H9 (cell line): ENCODE results near the gene A1BG. TPM values are rescaled to one million over a fixed set of nuclear protein-coding genes. Genes with fewer than 3 reads are reported as not detected.
A peak's percentile ranks its signal among the peaks of the same experiment; 100 is the strongest.

ENCODE experiments used
- DNase-seq: peaks from one replicate; pipeline ENCODE4 v3.0.0-alpha.2; 2017
- H2AFZ ChIP-seq: one replicate; pipeline ENCODE4 v1.6.1; 2013; ENCODE audit warnings: mild to moderate bottlenecking, low read length, control low read depth, moderate library complexity
- H2AK5ac ChIP-seq: 2 replicates; pipeline ENCODE4 v1.6.1; 2013; ENCODE audit warnings: low read length, control low read depth, mixed read lengths; ENCODE audit not compliant: insufficient read length
- H2BK120ac ChIP-seq: one replicate; pipeline ENCODE4 v1.6.1; 2013; ENCODE audit warnings: low read depth, mild to moderate bottlenecking, low read length, control low read depth, inconsistent platforms; ENCODE audit not compliant: poor library complexity, severe bottlenecking
- H2BK12ac ChIP-seq: 2 replicates; pipeline ENCODE4 v1.6.1; 2013; ENCODE audit warnings: low read length, control low read depth, mixed read lengths, low read depth; ENCODE audit not compliant: insufficient read length
- H2BK15ac ChIP-seq: 2 replicates; pipeline ENCODE4 v1.6.1; 2013; ENCODE audit warnings: low read depth, low read length, control low read depth
- H2BK20ac ChIP-seq: one replicate; pipeline ENCODE4 v1.6.1; 2013; ENCODE audit warnings: low read depth, mild to moderate bottlenecking, low read length, control low read depth, inconsistent platforms; ENCODE audit not compliant: poor library complexity, severe bottlenecking
- H2BK5ac ChIP-seq: 2 replicates; pipeline ENCODE4 v1.6.1; 2013; ENCODE audit warnings: low read length, control low read depth, mixed read lengths; ENCODE audit not compliant: insufficient read length
- H3K14ac ChIP-seq: 2 replicates; pipeline ENCODE4 v1.6.1; 2013; ENCODE audit warnings: low read length, control low read depth; ENCODE audit not compliant: insufficient read depth
- H3K18ac ChIP-seq: 2 replicates; pipeline ENCODE4 v1.6.1; 2013; ENCODE audit warnings: low read depth, mild to moderate bottlenecking, mixed read lengths, low read length, control low read depth; ENCODE audit not compliant: insufficient read length
- H3K23ac ChIP-seq: 2 replicates; pipeline ENCODE4 v1.6.1; 2013; ENCODE audit warnings: low read length, control low read depth, mixed read lengths, low read depth; ENCODE audit not compliant: insufficient read length
- H3K23me2 ChIP-seq: 2 replicates; pipeline ENCODE4 v1.6.1; 2013; ENCODE audit warnings: low read depth, mild to moderate bottlenecking, mixed read lengths, low read length, control low read depth; ENCODE audit not compliant: insufficient read length, poor library complexity, severe bottlenecking
- H3K27ac ChIP-seq: 2 replicates; pipeline ENCODE4 v1.5.1; 2013; ENCODE audit warnings: low read length, control low read depth, mixed read lengths, low read depth; ENCODE audit not compliant: insufficient read length
- H3K27me3 ChIP-seq: 2 replicates; pipeline ENCODE4 v1.6.1; 2013; ENCODE audit warnings: low read length, control low read depth, inconsistent platforms; ENCODE audit not compliant: insufficient read depth
- H3K4ac ChIP-seq: 2 replicates; pipeline ENCODE4 v1.6.1; 2013; ENCODE audit warnings: low read depth, mild to moderate bottlenecking, control low read depth, inconsistent platforms, low read length, moderate library complexity
- H3K4me1 ChIP-seq: 2 replicates; pipeline ENCODE4 v1.6.1; 2013; ENCODE audit warnings: low read length, control low read depth, inconsistent platforms; ENCODE audit not compliant: insufficient read depth
- H3K4me2 ChIP-seq: 2 replicates; pipeline ENCODE4 v1.6.1; 2013; ENCODE audit warnings: low read length, control low read depth, mixed read lengths; ENCODE audit not compliant: insufficient read length, insufficient read depth
- H3K56ac ChIP-seq: 2 replicates; pipeline ENCODE4 v1.6.1; 2013; ENCODE audit warnings: low read depth, mild to moderate bottlenecking, mixed read lengths, low read length, control low read depth; ENCODE audit not compliant: insufficient read length
- H3K79me1 ChIP-seq: 2 replicates; pipeline ENCODE4 v1.6.1; 2013; ENCODE audit warnings: low read depth, mild to moderate bottlenecking, moderate library complexity, low read length, control low read depth, inconsistent platforms; ENCODE audit not compliant: insufficient read depth, poor library complexity, severe bottlenecking
- H3K79me2 ChIP-seq: 2 replicates; pipeline ENCODE4 v1.6.1; 2013; ENCODE audit warnings: low read length, control low read depth, inconsistent platforms; ENCODE audit not compliant: insufficient read depth
- H3K9ac ChIP-seq: 2 replicates; pipeline ENCODE4 v1.6.1; 2013; ENCODE audit warnings: low read length, control low read depth, mixed read lengths; ENCODE audit not compliant: insufficient read length; ENCODE audit errors: extremely low read depth
- H3K9me3 ChIP-seq: one replicate; pipeline ENCODE4 v1.6.1; 2013; ENCODE audit warnings: low read depth, low read length, inconsistent platforms; ENCODE audit not compliant: control insufficient read depth
- H3T11ph ChIP-seq: one replicate; pipeline ENCODE4 v1.6.1; 2013; ENCODE audit warnings: mild to moderate bottlenecking, low read length, control low read depth, inconsistent platforms
- H4K20me1 ChIP-seq: one replicate; pipeline ENCODE4 v1.6.1; 2013; ENCODE audit not compliant: control insufficient read depth, insufficient read length, insufficient read depth
- H4K5ac ChIP-seq: 2 replicates; pipeline ENCODE4 v1.6.1; 2013; ENCODE audit warnings: low read depth, mild to moderate bottlenecking, mixed read lengths, low read length, control low read depth; ENCODE audit not compliant: insufficient read length
- H4K8ac ChIP-seq: replicated peaks from 2 replicates; pipeline ENCODE4 v1.6.1; 2013; ENCODE audit warnings: low read length, control low read depth, mixed read lengths, low read depth; ENCODE audit not compliant: insufficient read length
- H4K91ac ChIP-seq: 2 replicates; pipeline ENCODE4 v1.6.1; 2013; ENCODE audit warnings: low read depth, mild to moderate bottlenecking, moderate library complexity, mixed read lengths, low read length, control low read depth; ENCODE audit not compliant: insufficient read length
- H3K27ac Mint-ChIP-seq, 3 experiments: 2 replicates in 2 of 3; 3 replicates in 1 of 3; pipeline ENCODE4 v1.8.0; 2020 to 2021; ENCODE audit warnings: mixed read lengths in 3 of 3, mild to moderate bottlenecking in 1 of 3, moderate library complexity in 1 of 3
- H3K27me3 Mint-ChIP-seq: 2 replicates; pipeline ENCODE4 v1.8.0; 2021; ENCODE audit warnings: low read depth, mild to moderate bottlenecking, moderate library complexity, mixed read lengths
- H3K36me3 Mint-ChIP-seq, 3 experiments: 2 replicates in 2 of 3; 3 replicates in 1 of 3; pipeline ENCODE4 v1.8.0; 2020 to 2021; ENCODE audit warnings: low read depth in 3 of 3, mixed read lengths in 3 of 3; ENCODE audit not compliant: insufficient read depth in 1 of 3
- H3K4me1 Mint-ChIP-seq, 2 experiments: 2 replicates each; pipeline ENCODE4 v1.8.0; 2020; ENCODE audit warnings: mixed read lengths in 2 of 2
- H3K4me3 Mint-ChIP-seq, 2 experiments: 2 replicates in 1 of 2; 3 replicates in 1 of 2; pipeline ENCODE4 v1.8.0; 2020 to 2021; ENCODE audit warnings: mild to moderate bottlenecking in 2 of 2, mixed read lengths in 2 of 2, moderate library complexity in 1 of 2
- H3K9me3 Mint-ChIP-seq, 2 experiments: 2 replicates in 1 of 2; 3 replicates in 1 of 2; pipeline ENCODE4 v1.8.0; 2020; ENCODE audit warnings: mild to moderate bottlenecking in 2 of 2, mixed read lengths in 2 of 2, moderate library complexity in 1 of 2
- CTCF ChIP-seq: fragments of 200-600 bp; sonication (generic); conservative IDR thresholded peaks from 3 replicates; pipeline ENCODE4 v1.8.0; 2021; ENCODE audit warnings: antibody characterized with exemption, mild to moderate bottlenecking
- WGBS: extraction: QIAGEN DNeasy Blood & Tissue Kit; methylation state at CpG from one replicate; pipeline ENCODE4 v1.1.7; 2013; ENCODE audit warnings: missing lambda C conversion rate, low lambda C conversion rate, mixed read lengths; ENCODE audit not compliant: insufficient read length; ENCODE audit errors: extremely low coverage; 5-methylcytosine and 5-hydroxymethylcytosine counted together
- total RNA-seq: library from RNA; stranded (reverse); gene quantifications from 2 replicates; pipeline ENCODE4 v1.2.1, GENCODE V29; 2021

The A1BG gene
- total RNA-seq, 1 experiment from 2014 or later = 17.4 TPM

GRCh38 chr19:58400316-58400915 is 47.1 kb upstream of the A1BG start:
- Histone ChIP-seq H3K27ac (no peak overlapping the region), H3K9me3 (no peaks in the 10 kb centered on the region), H3K23ac (no peak overlapping the region), H2BK12ac (no peak overlapping the region), H2BK15ac (no peak overlapping the region), H3K9ac (no peak overlapping the region), H3K14ac (no peak overlapping the region), H4K5ac (no peak overlapping the region), H3K4me2 (peak overlapping the region; percentile 73), H3K27me3 (no peaks in the 10 kb centered on the region; the same call in 1 of the 2 replicates), H3K56ac (no peak overlapping the region), H2BK5ac (no peak overlapping the region), H2AFZ (no peak overlapping the region), H3K23me2 (peaks cover 13% of the 10 kb centered on the region), H3K79me1 (no peaks in the 10 kb centered on the region), H4K20me1 (no peaks in the 10 kb centered on the region), H4K91ac (no peak overlapping the region), H2BK120ac (no peak overlapping the region), H3K18ac (no peak overlapping the region), H3T11ph (no peak overlapping the region), H4K8ac (no peak overlapping the region), H3K79me2 (no peaks in the 10 kb centered on the region), H2BK20ac (no peak overlapping the region), H2AK5ac (no peak overlapping the region), H3K4ac (no peak overlapping the region), H3K4me1 (no peaks in the 10 kb centered on the region; the same call in 1 of the 2 replicates)
- Mint-ChIP-seq H3K4me3 (peak overlapping the region; percentile 82 to 94), H3K36me3 (peaks cover 0 to 4% (median 2%) of the 10 kb centered on the region in 3 experiments; a peak in 3 of 7 replicates), H3K27ac (peak overlapping the region in 1 of 3 experiments; percentile 56; a peak in 1 of 7 replicates), H3K4me1 (peaks cover 11 to 13% of the 10 kb centered on the region in 2 experiments), H3K27me3 (peaks cover 14% of the 10 kb centered on the region), H3K9me3 (peaks cover 2% of the 10 kb centered on the region in 2 experiments; a peak in 3 of 5 replicates)
- no peak for DNase-seq
- TF ChIP-seq CTCF = no peak
- no CpG with 5 or more reads among the region's 18 CpGs for WGBS
